Measurements from ENCODE around the gene FRMD4A.
"Not testable (repeated sequence)": the region's sequence is repeated elsewhere in the genome, so short reads cannot be mapped to it uniquely, and the experiment has no call there.

FRMD4A gene

GRCh38 chr10:14099885-14100284, 230.8 kb downstream of the FRMD4A start:
- DNase-seq (ENCODE audit: low spot score), result no peak

GRCh38 chr10:14093730-14094484, 236.8 kb downstream of the FRMD4A start:
- peak; percentile 55 for DNase-seq (ENCODE audit: low spot score)

- no peak for DNase-seq (ENCODE audit: low spot score)
These were observed 237.9 kb downstream of the FRMD4A start for GRCh38 chr10:14092799-14093198.

- DNase-seq (ENCODE audit: low spot score), result no peak
These were observed 241.0 kb downstream of the FRMD4A start for GRCh38 chr10:14089556-14090292.

- no peak for DNase-seq (ENCODE audit: low spot score)
These were observed 243.2 kb downstream of the FRMD4A start for GRCh38 chr10:14087566-14087965.

GRCh38 chr10:14086596-14086995, 244.1 kb downstream of the FRMD4A start:
- DNase-seq (ENCODE audit: low spot score), result no peak

GRCh38 chr10:14084875-14085274, 245.8 kb downstream of the FRMD4A start:
- no peak for DNase-seq (ENCODE audit: low spot score)

GRCh38 chr10:14080795-14081194, 249.9 kb downstream of the FRMD4A start:
- no peak for DNase-seq (ENCODE audit: low spot score)

GRCh38 chr10:14077430-14077829, 253.3 kb downstream of the FRMD4A start:
- DNase-seq (ENCODE audit: low spot score), result no peak

- DNase-seq (ENCODE audit: low spot score), result peak; percentile 89
These were observed 256.5 kb downstream of the FRMD4A start for GRCh38 chr10:14074062-14074884.

GRCh38 chr10:14072541-14072940, 258.2 kb downstream of the FRMD4A start:
- no peak for DNase-seq (ENCODE audit: low spot score)

- no peak for DNase-seq (ENCODE audit: low spot score)
These were observed 258.8 kb downstream of the FRMD4A start for GRCh38 chr10:14071956-14072355.

GRCh38 chr10:14068601-14069250, 262.0 kb downstream of the FRMD4A start:
- no peak for DNase-seq (ENCODE audit: low spot score)

GRCh38 chr10:14067638-14068037, 263.1 kb downstream of the FRMD4A start:
- DNase-seq (ENCODE audit: low spot score), result not testable (repeated sequence)

GRCh38 chr10:14066106-14066505, 264.6 kb downstream of the FRMD4A start:
- DNase-seq (ENCODE audit: low spot score), result no peak

- DNase-seq (ENCODE audit: low spot score), result peak; percentile 50
These were observed 267.0 kb downstream of the FRMD4A start for GRCh38 chr10:14063531-14064285.

- DNase-seq (ENCODE audit: low spot score), result peak; percentile 15
These were observed 268.0 kb downstream of the FRMD4A start for GRCh38 chr10:14062528-14063260.

- DNase-seq (ENCODE audit: low spot score), result no peak
These were observed 270.2 kb downstream of the FRMD4A start for GRCh38 chr10:14060320-14061070.

- peak; percentile 67 for DNase-seq (ENCODE audit: low spot score)
These were observed 274.0 kb downstream of the FRMD4A start for GRCh38 chr10:14056610-14057332.
